ENCODE data around the gene ZSCAN25. TPM values are rescaled to one million over a fixed set of nuclear protein-coding genes. Genes with fewer than 3 reads are reported as not detected.

Gene ZSCAN25
- total RNA-seq, 3 donors from 2014 or later: 11.9 to 20.0 (median 18.5) TPM

DNA sequence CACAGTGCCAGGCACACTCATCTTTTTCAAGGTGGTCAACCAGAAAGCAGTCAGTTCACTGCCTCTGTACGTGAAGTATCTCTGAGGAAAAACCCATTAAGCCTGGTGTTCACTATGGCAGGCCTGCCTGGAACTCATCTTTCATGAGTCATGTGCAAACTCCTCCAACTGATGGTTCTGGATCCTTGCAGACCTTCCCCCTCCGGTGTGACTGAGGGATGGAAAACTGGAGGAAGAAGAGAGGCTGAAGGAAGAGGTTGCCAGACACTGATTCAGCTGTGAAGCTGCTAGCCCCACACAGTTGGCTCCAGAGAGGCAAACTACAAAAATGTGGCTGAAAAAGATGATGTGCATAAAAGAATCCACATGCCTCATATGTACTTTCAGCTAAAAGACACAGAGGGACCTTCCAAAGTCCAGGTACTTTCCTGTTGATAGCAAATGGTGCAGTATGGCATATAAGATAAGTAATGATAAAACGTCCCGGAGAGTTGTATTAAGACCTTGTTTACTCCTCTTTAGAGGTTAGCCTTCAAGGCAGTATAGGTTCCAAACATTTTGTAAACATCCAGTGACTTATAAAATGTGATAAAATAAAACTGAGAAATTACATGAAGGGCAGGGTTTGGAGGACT is 60.4 kb downstream of the ZSCAN25 start:
- no peak overlapping the region for H3K4me3 ChIP-seq
- peaks cover 2% of the 10 kb centered on the region for H3K4me1 ChIP-seq (ENCODE audit: low read depth)
- H3K36me3 ChIP-seq (ENCODE audit: low read depth): no peaks in the 10 kb centered on the region
- TF ChIP-seq, protein P1, sequence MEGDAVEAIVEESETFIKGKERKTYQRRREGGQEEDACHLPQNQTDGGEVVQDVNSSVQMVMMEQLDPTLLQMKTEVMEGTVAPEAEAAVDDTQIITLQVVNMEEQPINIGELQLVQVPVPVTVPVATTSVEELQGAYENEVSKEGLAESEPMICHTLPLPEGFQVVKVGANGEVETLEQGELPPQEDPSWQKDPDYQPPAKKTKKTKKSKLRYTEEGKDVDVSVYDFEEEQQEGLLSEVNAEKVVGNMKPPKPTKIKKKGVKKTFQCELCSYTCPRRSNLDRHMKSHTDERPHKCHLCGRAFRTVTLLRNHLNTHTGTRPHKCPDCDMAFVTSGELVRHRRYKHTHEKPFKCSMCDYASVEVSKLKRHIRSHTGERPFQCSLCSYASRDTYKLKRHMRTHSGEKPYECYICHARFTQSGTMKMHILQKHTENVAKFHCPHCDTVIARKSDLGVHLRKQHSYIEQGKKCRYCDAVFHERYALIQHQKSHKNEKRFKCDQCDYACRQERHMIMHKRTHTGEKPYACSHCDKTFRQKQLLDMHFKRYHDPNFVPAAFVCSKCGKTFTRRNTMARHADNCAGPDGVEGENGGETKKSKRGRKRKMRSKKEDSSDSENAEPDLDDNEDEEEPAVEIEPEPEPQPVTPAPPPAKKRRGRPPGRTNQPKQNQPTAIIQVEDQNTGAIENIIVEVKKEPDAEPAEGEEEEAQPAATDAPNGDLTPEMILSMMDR (IDR thresholded peaks at IDR 0.05): no peak
- DNase-seq (no peak), ATAC-seq (no peak)
- intact Hi-C loops (cut with DNase I, micrococcal nuclease): no loop called here
- no peaks in the 10 kb centered on the region for H3K9me3 ChIP-seq

DNA sequence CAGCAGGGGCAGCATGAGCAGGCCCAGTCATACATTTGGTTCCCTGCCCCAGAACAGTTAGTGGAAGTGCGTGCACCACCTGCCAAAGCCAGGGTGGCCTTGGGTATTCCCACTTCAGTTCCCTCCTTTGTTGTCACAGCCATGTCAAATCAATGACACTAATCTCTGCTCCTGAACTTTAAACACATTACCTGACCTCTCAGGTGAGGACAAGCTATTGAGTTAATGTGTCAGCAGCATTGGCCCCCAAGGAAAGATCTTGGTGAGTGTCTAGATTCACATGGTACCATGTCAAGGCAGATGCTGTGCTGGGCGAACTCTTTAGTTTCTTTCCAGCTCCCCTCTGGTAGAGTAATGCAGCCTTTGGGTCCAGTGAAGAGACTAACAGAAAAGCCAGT is 60.9 kb downstream of the ZSCAN25 start:
- Histone ChIP-seq H3K4me1 (ENCODE audit: low read depth) (peaks cover 2% of the 10 kb centered on the region), H3K4me3 (no peak overlapping the region), H3K9me3 (no peaks in the 10 kb centered on the region), H3K36me3 (ENCODE audit: low read depth) (no peaks in the 10 kb centered on the region)
- intact Hi-C loops (cut with DNase I, micrococcal nuclease): no loop called here
- ATAC-seq (no peak), DNase-seq (no peak)
- TF ChIP-seq, protein P1 (IDR thresholded peaks at IDR 0.05): no peak

DNA sequence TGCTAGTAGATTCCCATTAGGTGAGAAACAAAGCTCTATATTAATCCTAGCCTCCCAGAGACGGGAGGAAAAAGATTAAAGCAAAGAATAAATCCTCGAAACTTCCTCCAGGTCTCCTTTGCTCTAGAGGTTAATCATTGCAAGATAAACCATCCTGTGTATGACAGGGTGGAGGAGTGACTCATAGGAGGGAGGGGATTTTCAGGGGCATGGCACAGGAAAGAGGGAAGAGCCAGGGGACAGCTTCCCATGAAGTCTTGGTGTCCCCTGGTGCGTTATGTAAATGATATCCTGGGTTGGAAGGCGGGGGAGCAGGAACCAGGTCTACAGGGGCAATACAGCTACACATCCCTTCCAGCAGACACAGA is 62.3 kb downstream of the ZSCAN25 start:
- H3K4me1 ChIP-seq (ENCODE audit: low read depth): peaks cover 2% of the 10 kb centered on the region
- ATAC-seq: peak; percentile 95
- TF ChIP-seq, protein P1 (IDR thresholded peaks at IDR 0.05): no peak
- H3K4me3 ChIP-seq: peak overlapping the region; percentile 11
- H3K9me3 ChIP-seq: no peaks in the 10 kb centered on the region
- DNase-seq: peak in 2 of 3 donors; percentile 54 to 76
- intact Hi-C loops (cut with DNase I, micrococcal nuclease): no loop called here
- H3K36me3 ChIP-seq (ENCODE audit: low read depth): no peaks in the 10 kb centered on the region

DNA sequence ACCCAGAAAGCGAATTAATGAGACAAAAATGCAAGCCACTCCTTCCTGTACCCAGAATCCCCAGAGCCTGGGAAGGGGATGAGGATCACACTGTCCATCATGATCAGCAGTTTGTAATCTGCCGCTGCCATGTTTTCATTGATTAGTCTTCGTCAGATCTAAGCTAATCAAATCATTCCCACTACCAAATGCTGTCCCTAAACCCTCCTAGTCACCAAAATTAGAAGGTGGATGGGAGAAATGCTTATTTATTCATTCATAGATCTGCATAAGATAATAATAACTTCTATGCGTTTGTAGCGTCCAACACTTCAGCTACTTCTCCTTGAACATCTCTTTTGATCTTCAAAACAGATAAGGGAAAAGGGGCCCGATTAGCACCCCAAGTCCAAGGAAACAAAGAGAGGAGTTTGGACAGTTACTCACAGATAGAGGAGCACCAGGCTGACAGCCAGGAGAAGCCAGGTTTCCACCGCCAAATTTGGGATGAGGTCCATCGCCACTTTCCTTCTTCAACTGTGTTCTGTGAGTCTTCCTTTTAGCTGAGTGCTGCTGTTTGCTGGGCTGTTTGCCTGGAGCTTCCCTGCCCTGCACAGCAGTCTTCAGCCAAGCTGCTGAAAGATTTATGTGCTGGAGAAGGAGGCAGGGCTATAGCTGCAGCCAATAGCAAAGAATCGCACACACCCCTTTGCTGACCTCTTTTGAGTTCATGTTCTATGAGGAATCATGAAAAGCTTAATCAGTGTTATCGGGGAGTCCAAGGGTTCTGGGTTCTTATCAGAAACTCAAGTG is 62.9 kb downstream of the ZSCAN25 start, which contains the start of gene CYP3A5:
TSS of gene CYP3A5 (minus strand) at position 597 of the 792 bp plus-strand sequence. CDS start at position 497, 100 bp downstream.
- no peaks in the 10 kb centered on the region for H3K36me3 ChIP-seq (ENCODE audit: low read depth)
- peaks cover 2% of the 10 kb centered on the region for H3K4me1 ChIP-seq (ENCODE audit: low read depth)
- intact Hi-C loops (cut with DNase I, micrococcal nuclease): no loop called here
- peak; percentile 69 to 86 (median 84) for DNase-seq
- no peaks in the 10 kb centered on the region for H3K9me3 ChIP-seq
- peak within 1 kb of the TSS; percentile 11 for H3K4me3 ChIP-seq
- TF ChIP-seq, protein P1 (IDR thresholded peaks at IDR 0.05): no peak
- ATAC-seq: peak; percentile 89

Other genes with a start within 250 kb of the ZSCAN25 start
- gene ARPC1B, start 242.2 kb upstream of the ZSCAN25 start, total RNA-seq: 100 to 1,000 TPM; 107 to 153 (median 119) TPM
- gene PDAP1, start 208.3 kb upstream of the ZSCAN25 start, total RNA-seq: 10 to 100 TPM; 72.8 to 90.9 (median 90.7) TPM
- gene BUD31, start 208.0 kb upstream of the ZSCAN25 start, total RNA-seq: 10 to 100 TPM; 67.3 to 79.5 (median 76.7) TPM
- gene PTCD1, start 178.1 kb upstream of the ZSCAN25 start, total RNA-seq: 1 to 10 TPM; 4.3 to 9.9 (median 6.6) TPM
- gene CPSF4, start 178.0 kb upstream of the ZSCAN25 start, total RNA-seq: 10 to 100 TPM; 23.2 to 33.5 (median 24.8) TPM
- gene ATP5MF, start 150.8 kb upstream of the ZSCAN25 start, total RNA-seq: 100 to 1,000 TPM; 229 to 341 (median 331) TPM
- 10 to 100 TPM; 12.3 to 25.4 (median 23.4) TPM for gene ZNF789, start 144.1 kb upstream of the ZSCAN25 start, total RNA-seq
- gene ZNF394, start 116.7 kb upstream of the ZSCAN25 start, total RNA-seq: 10 to 100 TPM; 30.5 to 43.9 (median 36.5) TPM
- 1 to 10 TPM; 5.9 to 10.0 (median 6.4) TPM for gene ZKSCAN5, start 112.3 kb upstream of the ZSCAN25 start, total RNA-seq
- 1 to 10 TPM; 3.8 to 5.6 (median 5.1) TPM for gene FAM200A, start 64.8 kb upstream of the ZSCAN25 start, total RNA-seq
- 10 to 100 TPM; 64.4 to 99.0 (median 84.0) TPM for gene ZNF655, start 58.3 kb upstream of the ZSCAN25 start, total RNA-seq
- gene TMEM225B, start 18.7 kb upstream of the ZSCAN25 start, total RNA-seq: 1 to 10 TPM in 1 of 3 donors, under 1 TPM in 2; 0.58 to 1.2 (median 0.82) TPM
- gene CYP3A5, start 63.0 kb downstream of the ZSCAN25 start, total RNA-seq: 100 to 1,000 TPM in 2 of 3 donors, 10 to 100 TPM in 1; 73.8 to 241 (median 179) TPM
- under 1 TPM in 2 of 3 donors, not detected in 1; 0.39 to 0.82 TPM for gene CYP3A7, start 118.2 kb downstream of the ZSCAN25 start, total RNA-seq
- 1 to 10 TPM; 2.8 to 5.4 (median 4.0) TPM for gene CYP3A4, start 167.2 kb downstream of the ZSCAN25 start, total RNA-seq
- gene CYP3A43, start 211.1 kb downstream of the ZSCAN25 start, total RNA-seq: not detected

Data from mucosa of descending colon (tissue), 3 donors.